Measurements from ENCODE around the gene MAGI1.

The MAGI1 gene

DNA sequence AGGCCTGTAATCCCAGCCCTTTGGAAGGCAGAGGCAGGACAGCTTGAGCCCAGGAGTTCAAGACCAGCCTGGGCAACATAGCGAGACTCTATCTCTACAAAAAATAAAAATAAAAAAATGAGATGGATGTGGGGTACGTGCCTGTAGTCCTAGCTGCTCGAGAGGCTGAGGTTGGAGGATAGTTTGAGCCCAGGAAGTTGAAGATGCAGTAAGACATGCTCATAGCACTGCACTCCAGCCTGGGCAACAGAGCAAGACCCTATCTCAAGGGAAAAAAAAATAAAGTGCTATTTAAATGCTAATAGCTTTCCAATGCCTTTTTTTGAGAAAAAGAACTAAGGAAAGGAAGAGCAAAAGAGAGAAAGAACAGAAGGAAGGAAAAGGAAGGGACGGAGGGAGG is 94.5 kb downstream of the MAGI1 start:
- DNase-seq = no peak

DNA sequence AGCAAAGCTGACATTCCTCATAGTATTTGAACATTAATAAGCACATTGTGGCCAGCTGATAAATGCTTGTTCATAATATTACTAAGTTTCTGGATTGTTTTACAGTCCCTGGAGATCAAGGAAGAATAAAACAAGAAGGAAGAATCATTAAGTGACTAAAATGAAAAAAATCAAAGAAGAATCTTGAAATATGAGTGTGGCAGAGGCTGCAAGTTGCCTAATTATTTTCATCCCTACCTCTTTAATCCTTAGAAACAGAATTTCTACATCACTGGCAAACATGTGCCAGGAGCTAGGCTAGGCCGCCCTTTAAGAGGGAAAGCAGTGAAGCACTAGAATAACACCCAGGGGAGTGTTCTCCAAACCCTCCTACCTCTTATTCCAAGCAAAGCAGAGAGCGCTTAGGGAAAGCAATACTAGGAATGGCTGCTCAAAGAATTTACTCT is 98.9 kb downstream of the MAGI1 start:
- DNase-seq = no peak

DNA sequence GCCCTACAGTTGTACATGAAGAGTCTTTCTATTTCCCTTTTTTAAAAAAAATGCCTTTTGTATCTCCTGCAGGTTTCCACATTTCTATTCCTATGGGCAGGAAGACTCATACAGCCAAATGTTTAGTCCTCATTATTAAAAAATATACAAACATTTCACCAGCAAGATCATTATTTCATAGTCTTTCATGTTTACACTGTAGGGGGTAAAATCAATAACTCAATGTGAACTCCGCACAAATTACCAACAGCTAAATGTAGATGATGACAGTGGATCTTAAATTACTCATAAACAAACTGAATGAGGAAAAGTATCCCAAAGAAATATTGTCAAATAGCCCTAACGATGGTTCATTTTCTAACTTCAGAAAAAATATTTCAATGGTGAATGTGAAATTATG is 99.5 kb downstream of the MAGI1 start:
- no peak for DNase-seq

DNA sequence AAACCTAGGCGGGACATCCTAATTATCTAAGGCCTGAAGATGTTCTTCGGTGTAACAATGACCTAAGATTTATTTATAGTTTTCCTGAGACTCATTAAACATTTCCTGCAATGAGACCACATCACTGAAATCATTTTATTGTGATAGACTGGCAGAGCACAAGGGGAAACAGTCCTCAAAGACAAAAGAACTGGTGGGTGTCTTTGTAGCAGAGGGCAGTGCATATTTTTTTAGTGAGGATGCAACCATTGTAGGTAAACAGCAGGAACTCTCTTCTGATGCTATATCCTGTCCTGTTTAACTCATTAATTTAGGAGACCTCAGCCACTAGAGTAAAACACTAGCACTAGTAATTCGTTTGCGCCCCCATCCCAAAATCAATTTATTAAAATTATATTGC is 100.0 kb downstream of the MAGI1 start:
- DNase-seq = no peak

DNA sequence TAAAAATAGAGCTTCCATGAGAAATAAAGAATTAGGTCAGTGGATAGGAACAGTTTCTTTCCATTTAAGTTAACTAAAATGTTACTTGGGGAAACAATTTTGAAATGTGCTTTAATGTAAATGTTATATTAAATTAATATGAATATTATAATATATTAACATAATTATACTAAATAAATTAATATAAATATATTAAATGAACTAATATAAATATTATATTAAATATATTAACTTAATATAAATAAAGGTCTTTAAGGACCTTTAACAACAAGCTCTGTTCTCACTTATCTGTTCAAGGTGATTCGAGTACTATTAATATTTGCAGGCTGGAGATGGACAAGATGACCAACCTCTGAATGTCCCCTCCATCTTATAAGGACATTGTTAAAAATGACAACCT is 100.6 kb downstream of the MAGI1 start:
- no peak for DNase-seq

DNA sequence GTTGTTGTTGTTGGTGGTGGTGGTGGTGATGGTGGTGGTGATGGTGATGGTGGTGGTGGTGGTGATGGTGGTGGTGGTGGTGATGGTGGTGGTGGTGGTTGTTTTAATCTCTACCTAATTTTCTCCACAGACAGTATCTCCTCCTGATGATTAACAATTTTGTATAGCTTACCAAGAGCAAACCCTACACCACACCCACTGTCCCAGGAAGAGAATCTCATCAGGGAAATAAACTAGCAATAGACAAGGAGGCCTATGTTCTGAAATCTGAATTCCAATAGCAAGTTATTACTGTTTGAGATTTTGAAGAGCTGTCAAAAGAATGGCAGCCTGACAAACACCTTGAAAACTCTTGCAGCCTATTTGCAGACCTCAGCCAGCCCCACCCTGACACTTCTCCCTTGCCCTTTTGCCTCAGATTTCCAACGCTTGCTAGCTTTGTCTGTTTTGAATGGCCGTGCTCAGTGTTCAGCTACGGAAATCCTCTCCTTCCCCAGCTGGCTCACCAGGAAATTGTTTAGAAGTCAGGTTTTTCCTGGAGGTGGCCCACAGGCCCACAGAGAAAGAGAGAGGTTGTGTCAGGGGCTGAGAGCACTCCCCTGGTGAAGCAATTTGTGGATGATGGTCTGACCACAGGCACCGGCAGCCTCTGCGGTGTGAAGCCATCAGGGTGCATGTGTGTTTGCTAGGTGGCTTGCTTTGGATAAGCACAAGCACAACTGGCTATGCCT is 101.6 kb downstream of the MAGI1 start:
- peak in 1 of 5 experiments; percentile 31 for DNase-seq

DNA sequence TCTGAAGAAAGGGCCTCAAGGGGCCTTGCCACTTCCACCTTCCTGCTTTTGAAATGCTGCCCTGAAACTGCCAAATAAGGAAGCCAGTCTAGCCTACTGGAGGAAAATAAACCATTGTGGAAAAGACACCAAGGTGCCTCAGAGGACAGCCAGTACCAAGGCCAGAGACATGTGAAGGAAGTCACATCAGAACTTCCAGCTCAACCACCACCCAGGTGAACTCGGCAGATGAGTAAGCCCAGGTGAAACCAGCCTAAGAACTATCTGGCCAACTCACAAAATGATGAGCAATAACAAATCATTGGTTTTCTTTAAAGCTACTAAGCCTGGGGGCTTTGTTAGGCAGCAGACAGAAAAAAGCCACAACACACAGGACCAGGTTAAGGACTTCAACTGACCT is 103.0 kb downstream of the MAGI1 start:
- DNase-seq = no peak

DNA sequence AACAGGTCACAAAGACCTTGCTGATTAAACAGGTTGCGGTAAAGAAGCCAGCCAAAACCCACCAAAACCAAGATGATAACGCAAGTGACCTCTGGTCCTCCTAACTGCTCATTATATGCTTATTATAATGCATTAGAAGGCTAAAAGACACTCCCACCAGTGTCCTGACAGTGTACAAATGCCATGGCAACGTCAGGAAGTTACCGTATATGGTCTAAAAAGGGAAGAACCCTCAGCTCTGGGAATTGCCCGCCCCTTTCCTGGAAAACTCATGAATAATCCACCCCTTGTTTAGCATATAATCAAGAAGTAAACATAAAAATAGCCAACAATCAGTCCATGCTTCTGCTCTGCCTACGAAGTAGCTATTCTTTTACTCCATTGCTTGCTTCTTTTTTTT is 108.1 kb downstream of the MAGI1 start:
- DNase-seq = no peak

DNA sequence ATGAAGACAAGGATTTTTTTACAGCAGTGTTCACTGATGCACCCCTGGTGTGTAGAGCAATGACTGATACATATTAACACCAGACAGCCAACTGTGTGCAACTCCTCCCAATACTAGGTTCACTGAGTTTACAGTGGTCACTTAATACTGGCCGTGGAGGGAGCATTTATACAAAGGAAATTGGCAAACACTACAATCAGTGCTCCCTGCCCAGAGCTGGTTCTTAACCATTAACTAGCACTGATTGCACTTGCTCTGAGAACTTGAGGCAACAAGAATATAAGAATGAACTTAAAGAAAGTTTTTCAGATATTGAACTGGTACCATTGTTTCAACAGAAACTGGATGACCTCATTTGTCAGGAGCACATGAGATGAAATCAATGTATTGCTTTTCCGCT is 110.6 kb downstream of the MAGI1 start:
- no peak for DNase-seq

DNA sequence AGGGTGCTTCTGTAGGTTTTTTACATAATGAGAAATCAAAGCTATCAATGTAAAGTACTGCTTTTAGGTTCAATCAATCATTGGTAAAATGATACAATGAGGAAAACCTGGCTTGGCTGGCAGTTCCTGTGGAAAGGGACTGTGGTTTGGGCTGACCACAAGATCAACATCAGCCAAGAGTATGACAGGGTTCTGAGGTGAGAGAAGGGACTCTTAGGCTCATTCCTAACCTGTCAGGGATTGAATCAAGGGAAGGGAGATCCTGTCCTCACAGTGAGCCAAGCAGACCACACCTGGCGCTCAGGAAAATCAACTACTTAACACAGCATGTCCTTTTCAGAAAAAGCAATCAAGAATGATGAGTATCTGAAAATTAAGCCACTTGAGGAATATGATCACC is 111.1 kb downstream of the MAGI1 start:
- DNase-seq = no peak

DNA sequence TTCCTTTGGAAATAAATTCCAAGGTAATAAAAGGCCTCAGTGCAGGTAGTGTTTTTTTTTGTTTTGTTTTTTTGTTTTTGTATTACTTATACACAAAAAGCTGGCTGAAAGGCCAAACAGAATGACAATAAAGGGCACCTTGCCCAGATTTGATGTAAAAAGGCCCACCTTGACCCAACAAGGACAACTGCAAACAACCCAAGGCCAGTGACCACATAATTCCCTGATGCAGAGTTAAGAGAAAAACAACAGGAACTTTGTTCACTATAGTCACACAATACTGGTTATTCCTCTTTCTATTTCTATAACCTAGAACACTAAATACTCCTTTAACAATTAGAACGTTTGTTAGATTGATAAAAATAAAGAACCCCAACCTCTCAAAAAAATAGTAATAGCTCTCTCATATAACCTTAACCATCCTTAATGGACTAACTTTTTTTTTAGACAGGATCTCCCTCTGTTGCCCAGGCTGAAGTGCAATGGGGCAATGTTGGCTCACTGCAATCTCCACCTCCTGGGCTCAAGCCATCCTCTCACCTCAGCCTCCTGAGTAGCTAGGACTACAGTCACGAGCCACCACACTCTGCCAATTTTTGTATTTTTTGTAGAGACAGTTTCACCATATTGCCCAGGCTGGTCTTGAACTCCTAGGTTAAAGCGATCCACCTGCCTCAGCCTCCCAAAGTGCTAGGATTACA is 113.3 kb downstream of the MAGI1 start:
- no peak for DNase-seq

DNA sequence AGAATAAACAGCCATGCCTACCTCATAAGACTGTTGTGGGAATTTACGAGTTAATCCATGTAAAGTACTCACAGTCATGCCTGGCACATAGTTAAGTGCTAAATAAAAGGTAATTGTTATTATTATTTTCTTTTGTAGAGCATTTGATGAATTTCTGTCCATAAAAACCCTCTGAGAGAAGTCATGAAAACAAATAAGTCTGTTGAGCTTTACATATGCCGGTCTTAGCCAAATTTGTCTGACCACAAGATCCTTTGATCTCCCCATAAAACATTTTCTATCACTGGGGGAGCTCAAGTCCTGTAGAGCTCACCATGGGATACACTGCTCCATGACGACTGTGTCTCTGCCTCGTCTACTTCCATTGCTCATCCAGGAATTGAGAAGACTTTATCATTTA is 114.0 kb downstream of the MAGI1 start:
- DNase-seq = no peak

DNA sequence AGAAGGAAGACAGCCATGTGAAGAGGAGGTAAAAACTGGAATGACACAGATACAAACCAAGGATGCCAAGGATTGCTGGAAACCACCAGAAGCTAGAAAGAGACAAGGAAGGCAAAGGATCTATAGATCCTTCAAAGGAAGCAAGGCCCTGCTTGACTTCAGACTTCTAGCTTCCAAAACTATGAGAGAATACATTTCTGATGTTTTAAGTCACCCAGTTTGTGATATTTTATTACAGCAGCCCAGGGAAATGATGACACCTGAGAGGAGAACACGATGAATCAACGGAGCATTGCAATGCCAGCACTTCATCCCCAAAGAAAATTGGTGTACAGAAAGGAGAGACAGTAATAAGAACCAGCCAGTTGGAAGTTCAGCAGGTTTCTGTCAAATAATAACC is 116.3 kb downstream of the MAGI1 start:
- no peak for DNase-seq

DNA sequence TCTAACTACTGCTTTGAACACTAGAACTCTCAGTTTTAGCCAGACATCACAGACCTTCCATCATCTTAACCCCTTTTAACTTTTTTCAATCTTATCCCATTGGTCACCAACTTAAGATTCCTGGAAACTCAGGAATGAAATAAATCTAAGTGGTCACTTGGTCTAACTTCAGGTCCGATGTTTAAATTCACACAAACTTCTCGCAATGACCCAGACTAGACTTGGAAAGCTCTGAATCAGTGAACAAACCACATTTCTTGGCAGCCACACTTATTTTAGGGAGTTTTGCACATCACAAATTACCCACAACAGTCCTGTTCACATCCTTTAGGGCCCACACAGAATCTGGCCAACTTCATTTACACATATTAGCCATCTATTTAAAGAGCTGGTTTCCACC is 118.9 kb downstream of the MAGI1 start:
- no peak for DNase-seq

DNA sequence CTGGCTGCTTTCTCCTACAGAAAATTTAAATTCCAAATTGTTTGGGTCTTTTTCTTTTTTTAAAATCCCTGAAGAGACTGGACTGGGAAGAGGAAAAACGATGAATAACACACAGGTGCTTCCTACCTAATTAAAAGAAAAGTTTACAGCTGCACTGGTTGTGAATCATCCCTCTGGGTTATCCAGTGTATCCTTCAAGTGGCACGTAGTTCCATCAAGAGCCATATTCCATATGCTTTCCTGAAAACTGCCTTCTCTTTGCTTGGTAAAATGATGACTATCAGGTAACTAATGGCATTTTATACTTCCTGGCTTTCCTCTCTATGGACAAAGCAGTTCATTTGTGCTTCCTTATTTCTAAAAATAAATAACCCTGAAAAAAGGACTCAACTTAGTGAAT is 123.2 kb downstream of the MAGI1 start:
- no peak for DNase-seq

DNA sequence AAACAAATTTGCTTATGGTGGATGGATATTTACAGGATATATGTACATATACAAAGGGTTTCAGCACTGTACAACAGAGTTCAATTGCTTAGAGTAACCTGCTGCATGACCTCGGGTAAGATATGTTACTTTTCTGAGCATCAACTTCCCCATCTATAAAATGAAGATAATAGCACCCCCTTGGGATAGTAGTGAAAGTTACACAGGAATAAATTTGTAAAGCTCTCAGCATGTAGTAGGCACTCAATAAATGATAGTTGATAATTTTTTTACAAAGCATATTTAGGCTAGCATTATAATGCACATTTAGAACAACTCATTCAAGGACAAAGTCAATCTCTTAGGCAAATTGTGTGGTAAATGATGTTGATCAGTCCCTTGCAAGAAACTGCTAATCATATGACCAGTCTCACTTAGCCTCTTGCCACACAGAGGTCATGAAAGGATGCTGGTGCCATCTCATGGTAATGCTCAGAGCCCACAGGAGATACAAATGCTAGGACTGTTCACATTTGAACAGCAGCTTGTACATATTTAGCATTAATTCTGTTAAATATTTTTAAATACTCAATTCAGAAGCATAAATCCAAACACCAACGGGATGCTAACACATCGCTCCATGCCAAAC is 123.9 kb downstream of the MAGI1 start:
- DNase-seq = no peak

DNA sequence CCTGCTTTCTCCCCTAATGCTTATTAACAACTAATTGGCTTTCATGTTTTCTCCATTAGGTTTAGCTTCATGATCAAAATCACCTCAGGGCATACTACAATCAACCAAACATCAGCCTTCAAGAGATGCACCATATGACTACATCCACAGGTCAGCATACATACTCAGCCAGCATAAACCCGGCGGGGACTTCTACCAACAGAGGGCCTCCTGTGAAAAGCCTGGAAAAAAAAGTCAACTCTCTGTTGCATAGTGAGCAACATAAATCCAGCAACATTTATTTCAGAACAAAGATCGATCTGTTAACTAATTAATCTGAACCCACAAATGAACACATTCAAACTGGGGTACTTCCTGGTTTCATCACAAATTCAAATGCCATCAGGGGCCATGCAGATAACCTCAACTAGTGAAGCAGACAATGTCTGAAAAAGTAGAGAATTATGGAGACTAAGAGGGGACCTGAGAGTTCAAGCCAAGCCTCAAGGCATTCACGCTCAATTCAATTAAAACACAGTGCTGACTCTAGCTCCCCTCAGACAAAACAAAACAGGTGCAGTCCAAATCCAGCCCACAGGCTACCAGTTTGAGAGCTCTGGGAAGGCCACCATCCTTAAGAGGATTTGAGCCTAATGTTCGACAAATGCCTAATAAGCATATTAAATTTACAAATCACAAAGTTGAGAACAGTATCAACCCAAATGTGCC is 124.5 kb downstream of the MAGI1 start:
- DNase-seq = no peak

DNA sequence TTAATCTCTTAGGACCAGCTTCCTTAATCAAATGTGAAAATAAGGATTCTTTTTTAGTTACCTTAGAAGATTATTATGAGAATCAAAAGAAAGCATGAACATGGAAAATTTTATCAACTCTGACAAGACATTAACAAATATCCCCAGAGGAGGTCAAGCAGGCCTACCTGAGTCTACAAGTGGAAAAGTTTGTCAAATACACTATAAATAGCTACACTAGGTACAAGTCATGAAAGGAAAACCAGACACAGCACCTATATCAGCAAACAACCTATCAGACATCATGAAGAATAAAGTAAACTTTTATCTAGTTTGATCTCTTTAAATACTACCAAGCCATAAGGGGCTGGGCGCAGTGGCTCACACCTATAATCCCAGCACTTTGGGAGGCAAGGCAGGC is 126.1 kb downstream of the MAGI1 start:
- DNase-seq = no peak

DNA sequence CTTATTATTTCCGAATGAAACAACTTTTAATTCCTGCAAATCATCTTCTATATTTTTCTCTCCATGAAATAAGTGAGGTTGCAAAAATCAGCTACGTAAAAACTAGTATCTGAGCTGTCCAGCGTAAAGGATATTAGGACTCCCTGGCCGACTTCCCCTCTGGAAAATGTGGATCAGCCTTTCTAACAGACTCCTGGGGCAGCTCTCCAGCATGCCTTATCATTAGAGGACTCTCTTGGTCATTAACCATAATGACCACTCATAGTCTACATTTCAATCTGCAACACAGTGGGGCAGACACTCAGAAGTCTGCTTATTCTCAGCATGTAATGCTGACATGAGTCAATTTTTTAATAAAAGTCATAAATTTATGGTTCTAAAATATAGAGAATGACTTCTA is 130.1 kb downstream of the MAGI1 start:
- no peak for DNase-seq

DNA sequence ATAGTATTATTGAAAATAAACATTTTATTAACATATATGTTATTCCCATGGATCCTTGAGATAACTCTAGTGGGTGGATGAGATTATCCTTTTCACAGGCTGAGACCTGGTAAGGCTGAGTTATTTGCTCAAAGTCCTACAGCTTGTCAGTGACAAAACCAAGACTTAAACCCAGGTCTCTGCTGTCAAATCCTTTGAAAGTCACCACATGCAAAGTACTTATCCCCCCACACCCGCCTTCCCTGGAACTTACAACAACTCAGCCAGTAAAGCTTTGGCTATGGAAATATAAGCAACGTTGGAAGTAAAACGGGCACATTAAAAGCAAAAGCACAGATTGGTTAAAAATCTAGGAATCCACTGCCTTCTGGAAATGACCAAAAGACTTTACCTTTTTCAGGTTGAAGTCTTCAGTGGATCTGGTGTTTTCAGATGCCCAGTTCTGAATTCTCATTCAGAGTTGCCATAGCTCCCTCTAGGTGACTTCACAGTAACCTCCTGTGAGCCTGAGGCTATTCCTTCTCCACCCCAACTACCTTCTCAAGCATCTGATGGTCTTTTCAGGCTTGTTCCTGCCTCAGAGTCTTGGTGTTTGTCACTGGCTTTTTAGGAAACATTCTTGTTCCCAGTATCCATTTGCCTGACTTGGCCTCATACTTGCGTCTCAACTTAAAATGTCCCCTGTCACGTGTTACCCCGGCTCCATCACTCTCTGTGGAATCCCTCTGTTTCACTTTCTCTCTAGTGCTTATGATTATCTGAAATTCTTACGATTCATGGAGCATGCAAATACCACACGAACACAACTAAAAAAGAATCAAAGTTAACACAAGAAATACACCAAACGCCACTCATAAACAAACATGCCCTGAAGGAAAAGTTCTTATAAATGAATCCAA is 131.2 kb downstream of the MAGI1 start:
- DNase-seq = no peak

DNA sequence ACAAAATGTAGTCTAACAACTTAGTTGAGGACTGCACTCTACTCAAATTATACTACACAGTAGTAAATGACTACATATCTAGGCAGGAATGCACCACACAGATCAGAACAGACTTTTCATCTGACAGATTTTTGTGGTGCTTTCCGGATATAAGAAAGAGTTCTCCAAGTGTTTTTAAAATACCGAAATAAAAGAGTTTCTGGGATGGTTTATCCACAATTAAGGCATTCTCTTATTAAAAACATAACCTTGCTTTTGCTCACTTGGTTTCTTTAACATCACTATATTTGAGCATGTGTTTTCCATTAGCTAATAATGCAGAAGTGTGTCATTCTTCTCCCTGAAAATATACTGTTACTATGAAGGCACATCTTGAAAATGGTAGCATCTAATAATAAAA is 132.9 kb downstream of the MAGI1 start:
- no peak for DNase-seq

DNA sequence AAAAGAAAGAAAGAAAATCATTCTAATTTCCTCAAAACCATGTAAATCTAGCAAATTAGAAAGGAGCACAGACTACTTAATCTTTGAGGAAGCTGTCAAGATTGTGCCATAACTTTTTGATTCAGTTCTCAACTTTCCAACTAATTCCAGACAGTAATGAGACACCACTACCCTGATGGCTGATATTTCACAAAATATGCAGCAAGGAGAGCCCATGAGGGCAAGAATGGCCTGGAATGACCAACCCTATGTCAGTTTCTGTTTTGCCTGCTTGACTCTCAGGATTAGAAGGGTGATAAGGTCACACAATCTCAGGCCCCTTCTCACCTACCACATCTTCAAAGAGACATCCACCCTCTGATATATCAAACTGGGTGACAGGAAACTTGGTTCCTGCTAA is 134.7 kb downstream of the MAGI1 start:
- DNase-seq = no peak

Data from T-helper 2 cell (primary cell).